Panc1 (cell line): ENCODE measurements around the gene FPR1. TPM values are rescaled to one million over a fixed set of nuclear protein-coding genes. Genes with fewer than 3 reads are reported as not detected.

ENCODE experiments used
- ATAC-seq: fragments of 200-7000 bp; cut with Tn5 transposase; 2 replicates; pipeline ENCODE4 v1.9.1; 2020; ENCODE audit warnings: mild to moderate bottlenecking, moderate library complexity
- BruUV-seq: library from RNA; stranded (reverse); fragments of 400-500 nt; replicated peaks from 2 replicates; lab custom pipeline; 2021; lab: Mats Ljungman, UMichigan
- CTCF ChIA-PET: fragments of 300-600 bp; sonication (Branson Sonifier 250); formaldehyde crosslinking; loops from one replicate; lab custom pipeline; 2022; ENCODE audit warnings: antibody characterized with exemption; lab: Charles Lee
- POLR2A ChIA-PET: fragments of 300-600 bp; sonication (Branson Sonifier 250); formaldehyde crosslinking; loops from one replicate; lab custom pipeline; 2022; ENCODE audit warnings: antibody characterized with exemption; lab: Charles Lee
- DNase-seq: peaks from one replicate; pipeline ENCODE4 v3.0.0-alpha.2; 2010; ENCODE audit warnings: low read depth, low spot score
- H3K27ac ChIP-seq: 2 replicates; pipeline ENCODE4 v1.5.1; 2011; ENCODE audit warnings: mild to moderate bottlenecking, low read length, inconsistent platforms
- H3K27me3 ChIP-seq: fragments of 200-500 bp; sonication (Bioruptor generic); 2 replicates; pipeline ENCODE4 v1.6.0; 2014; ENCODE audit warnings: low read length, inconsistent platforms; ENCODE audit not compliant: control insufficient read depth, insufficient read depth
- H3K36me3 ChIP-seq: fragments of 200-500 bp; sonication (Bioruptor generic); 2 replicates; pipeline ENCODE4 v1.5.1; 2014; ENCODE audit warnings: inconsistent platforms, mild to moderate bottlenecking, low read length, moderate library complexity; ENCODE audit not compliant: control insufficient read depth, insufficient read depth
- H3K4me1 ChIP-seq: 2 replicates; pipeline ENCODE4 v1.5.1; 2011; ENCODE audit warnings: inconsistent platforms, mild to moderate bottlenecking, low read length, moderate library complexity; ENCODE audit not compliant: control insufficient read depth, insufficient read depth
- H3K4me3 ChIP-seq, 2 experiments: 2 replicates each; pipeline ENCODE4 v1.5.1; 2011 to 2012; ENCODE audit warnings: low read depth in 2 of 2, low read length in 2 of 2, mild to moderate bottlenecking in 2 of 2, inconsistent platforms in 1 of 2, moderate library complexity in 1 of 2
- H3K9me3 ChIP-seq: fragments of 200-500 bp; sonication (Bioruptor generic); 2 replicates; pipeline ENCODE4 v1.5.1; 2014; ENCODE audit warnings: low read depth, mild to moderate bottlenecking, inconsistent platforms, low read length, moderate library complexity; ENCODE audit not compliant: control insufficient read depth, insufficient read depth
- CTCF ChIP-seq: fragments of 450-650 bp; IDR thresholded peaks from 2 replicates; pipeline ENCODE4 v1.5.1; 2017; ENCODE audit warnings: mild to moderate bottlenecking
- POLR2AphosphoS5 ChIP-seq: IDR thresholded peaks from 2 replicates; pipeline ENCODE4 v1.6.1; 2012; ENCODE audit warnings: mild to moderate bottlenecking, low read depth, low read length, moderate library complexity
- REST ChIP-seq, 2 experiments: IDR thresholded peaks; 2 replicates each; pipeline ENCODE4 v1.6.1; 2011 to 2012; ENCODE audit warnings: low read depth in 2 of 2, control low read depth in 1 of 2, low read length in 1 of 2, mild to moderate bottlenecking in 1 of 2, moderate library complexity in 1 of 2; ENCODE audit not compliant: insufficient read depth in 1 of 2
- SIN3A ChIP-seq: IDR thresholded peaks from 2 replicates; pipeline ENCODE4 v1.6.1; 2012; ENCODE audit warnings: low read depth, mild to moderate bottlenecking, low read length, moderate library complexity, borderline replicate concordance; ENCODE audit not compliant: insufficient read depth
- TCF7L2 ChIP-seq: IDR thresholded peaks from 2 replicates; pipeline ENCODE4 v1.6.1; 2011; ENCODE audit warnings: mild to moderate bottlenecking, low read depth, low read length, inconsistent platforms
- in situ Hi-C: cut with HindIII; loops from 2 replicates; pipeline ENCODE4 v1.10.0; 2016; ENCODE audit warnings: low sequenced_read_pairs, low pct_unique_long_range_greater_than_20kb
- intact Hi-C: fragments of 100-400 bp; cut with micrococcal nuclease; formaldehyde crosslinking; loops from one replicate; pipeline ENCODE4 v1.10.0; 2022; ENCODE audit not compliant: unreplicated experiment
- total RNA-seq: library from RNA; stranded (reverse); gene quantifications from one replicate; pipeline ENCODE4 v1.2.1, GENCODE V29; 2021; ENCODE audit not compliant: unreplicated experiment

FPR1 gene
- total RNA-seq, 1 experiment from 2014 or later, result not detected

DNA sequence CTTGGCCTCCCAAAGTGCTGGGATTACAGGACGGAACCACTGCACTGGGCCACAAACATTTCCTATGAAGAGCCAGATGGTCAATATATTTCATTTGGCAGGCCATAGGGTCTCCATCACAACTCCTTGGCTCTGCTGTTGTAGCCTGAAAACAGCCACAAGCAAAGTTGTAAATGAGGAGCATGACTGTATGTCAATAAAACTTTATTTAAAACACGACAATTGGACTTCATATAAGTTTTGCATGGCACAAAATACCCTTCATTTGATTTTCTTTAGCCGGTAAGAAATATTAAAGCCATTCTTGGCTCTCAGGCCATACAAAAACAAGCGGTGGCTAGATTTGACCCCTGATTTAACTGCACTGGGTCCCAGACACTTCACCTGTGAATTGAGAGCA, 3.1 kb upstream of the FPR1 start:
- Histone ChIP-seq H3K4me3 (no peak overlapping the region), H3K36me3 (no peaks in the 10 kb centered on the region), H3K9me3 (no peaks in the 10 kb centered on the region), H3K27ac (no peak overlapping the region), H3K27me3 (no peaks in the 10 kb centered on the region), H3K4me1 (no peaks in the 10 kb centered on the region)
- intact Hi-C loops (no loop called here), in situ Hi-C loops (no loop called here)
- POLR2A ChIA-PET, result no interaction called here
- CTCF ChIA-PET, result no interaction called here
- no TSS peak for BruUV-seq
- DNase-seq (no peak), ATAC-seq (no peak)
- no peak for TF ChIP-seq TCF7L2
- TF ChIP-seq REST (IDR thresholded peaks at IDR 0.05; ENCODE audit: insufficient read depth in 1 of 2, low read depth in 2 of 2, low read length in 1 of 2), result no peak
- TF ChIP-seq SIN3A, result no peak
- no peak for TF ChIP-seq CTCF
- TF ChIP-seq POLR2AphosphoS5, result no peak

DNA sequence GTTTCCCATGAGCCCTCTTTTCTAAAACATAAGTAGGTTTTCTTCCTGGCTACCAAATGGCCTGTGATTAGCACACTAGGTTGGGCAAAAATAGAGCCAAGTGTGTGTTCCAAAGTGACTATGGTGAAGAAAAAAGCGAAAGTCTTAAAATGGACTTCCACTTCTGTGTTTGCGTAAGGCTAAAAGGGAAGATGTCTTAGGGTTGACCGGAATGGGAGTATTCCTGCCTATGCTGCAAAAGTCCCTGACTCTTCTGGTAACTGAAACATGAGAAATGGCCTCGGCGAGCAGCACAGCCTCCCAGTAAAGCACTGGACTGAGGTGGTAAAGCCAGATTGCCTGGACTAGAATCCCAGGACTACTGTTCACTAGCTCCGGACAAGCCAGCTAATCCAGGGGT, 2.4 kb upstream of the FPR1 start:
- in situ Hi-C loops (no loop called here), intact Hi-C loops (no loop called here)
- Histone ChIP-seq H3K27me3 (no peaks in the 10 kb centered on the region), H3K27ac (no peak overlapping the region), H3K4me3 (no peak overlapping the region), H3K36me3 (no peaks in the 10 kb centered on the region), H3K4me1 (no peaks in the 10 kb centered on the region), H3K9me3 (no peaks in the 10 kb centered on the region)
- POLR2A ChIA-PET, result no interaction called here
- no peak for TF ChIP-seq TCF7L2
- no peak for TF ChIP-seq REST (IDR thresholded peaks at IDR 0.05; ENCODE audit: insufficient read depth in 1 of 2, low read depth in 2 of 2, low read length in 1 of 2)
- no peak for TF ChIP-seq SIN3A
- TF ChIP-seq CTCF, result no peak
- CTCF ChIA-PET, result no interaction called here
- no TSS peak for BruUV-seq
- no peak for DNase-seq
- ATAC-seq, result no peak
